GM19397 (cell line): ENCODE results near the gene H2AZ2.

Source experiments
- ATAC-seq: cut with Tn5 transposase; IDR thresholded peaks from one replicate; pipeline ENCODE4 v1.9.1; 2021; ENCODE audit warnings: mild to moderate bottlenecking, moderate library complexity; ENCODE audit not compliant: unreplicated experiment

The H2AZ2 gene

DNA sequence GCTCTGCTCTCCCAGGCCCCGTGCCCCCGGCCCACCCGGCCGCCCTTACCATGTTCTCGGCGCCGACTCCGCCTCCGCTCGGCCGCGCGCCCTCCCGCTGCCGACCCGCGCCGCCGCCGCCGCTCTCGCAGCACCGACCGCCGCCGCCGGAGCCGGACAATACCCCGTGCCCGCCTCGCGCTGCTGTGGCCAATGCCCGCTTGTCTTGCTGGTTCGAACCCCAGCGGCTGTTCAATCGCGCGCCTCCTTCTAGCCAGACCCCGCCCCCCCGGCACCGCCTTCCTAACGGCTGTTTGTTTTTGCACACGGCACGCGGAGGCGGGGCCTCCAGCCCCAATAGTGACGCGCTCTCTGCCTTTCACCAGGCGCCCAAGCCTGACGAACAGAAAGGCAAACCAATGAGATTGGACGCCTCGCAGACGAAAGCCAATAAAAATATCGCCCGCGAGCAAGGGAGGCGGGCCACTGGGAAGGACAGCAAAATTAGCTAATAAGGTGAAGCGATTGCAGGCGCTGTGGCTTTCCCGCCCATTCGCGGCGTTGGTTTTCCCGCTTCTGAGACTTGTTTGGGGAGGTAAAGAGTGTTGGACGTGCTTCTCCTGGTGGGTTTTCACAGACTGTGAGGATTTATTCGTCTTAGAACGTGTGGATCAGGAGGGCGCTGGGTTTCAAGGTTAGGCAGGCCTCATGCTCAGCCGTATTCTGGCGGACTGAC is at the start of gene H2AZ2:
H2AZ2 (minus strand) TSS at position 168 of the 715 bp plus-strand sequence; CDS start at position 52, 116 bp downstream.
- peak; percentile 83 for ATAC-seq

- no peak for ATAC-seq
These were observed 49.4 kb upstream of the H2AZ2 start for GRCh38 chr7:44897309-44897708.

- no peak for ATAC-seq
These were observed 47.1 kb upstream of the H2AZ2 start for GRCh38 chr7:44894888-44895580.

- no peak for ATAC-seq
These were observed 45.9 kb upstream of the H2AZ2 start for GRCh38 chr7:44893710-44894234.

DNA sequence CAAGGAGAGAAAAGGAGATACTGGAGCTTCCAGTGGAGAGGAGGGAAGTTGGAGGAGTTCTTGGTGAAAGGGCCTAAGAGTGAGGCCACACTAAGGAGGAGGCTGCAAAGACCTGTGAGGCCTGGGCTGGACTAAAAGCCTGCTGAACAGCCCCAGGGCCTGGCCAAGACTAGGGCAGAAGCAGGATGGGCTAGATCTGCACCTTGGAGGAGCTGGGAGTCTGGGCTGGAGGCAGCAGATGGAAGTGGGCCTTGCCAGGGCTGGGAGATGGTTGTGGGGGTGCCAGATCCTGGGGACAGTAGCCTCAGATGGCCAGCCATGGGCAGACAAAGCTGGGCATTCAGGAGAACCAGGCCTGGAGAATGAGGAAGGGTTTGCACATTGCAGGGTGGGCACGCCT is 43.9 kb upstream of the H2AZ2 start:
- ATAC-seq: no peak

DNA sequence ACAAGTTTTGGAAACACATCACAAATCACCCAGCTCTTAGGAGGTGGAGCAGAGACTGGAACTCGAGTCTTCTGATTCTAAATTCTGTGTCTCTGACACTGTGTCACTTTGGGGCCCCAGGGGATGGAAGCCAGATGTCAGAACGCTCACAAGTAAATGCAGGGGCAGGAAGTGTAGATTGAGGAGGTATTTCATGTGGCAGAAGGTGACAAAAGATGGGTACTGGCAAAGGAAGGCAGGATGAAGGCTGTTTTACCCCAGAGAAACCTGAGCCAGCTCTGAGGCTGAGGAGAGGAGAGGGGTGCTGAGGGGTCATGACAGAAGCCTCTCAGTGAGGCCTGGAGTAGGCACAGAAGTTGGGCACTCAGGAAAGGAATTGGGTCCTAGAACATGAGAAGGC is 43.5 kb upstream of the H2AZ2 start:
- ATAC-seq: no peak

GRCh38 chr7:44889086-44889781 is 41.3 kb upstream of the H2AZ2 start:
- no peak for ATAC-seq

DNA sequence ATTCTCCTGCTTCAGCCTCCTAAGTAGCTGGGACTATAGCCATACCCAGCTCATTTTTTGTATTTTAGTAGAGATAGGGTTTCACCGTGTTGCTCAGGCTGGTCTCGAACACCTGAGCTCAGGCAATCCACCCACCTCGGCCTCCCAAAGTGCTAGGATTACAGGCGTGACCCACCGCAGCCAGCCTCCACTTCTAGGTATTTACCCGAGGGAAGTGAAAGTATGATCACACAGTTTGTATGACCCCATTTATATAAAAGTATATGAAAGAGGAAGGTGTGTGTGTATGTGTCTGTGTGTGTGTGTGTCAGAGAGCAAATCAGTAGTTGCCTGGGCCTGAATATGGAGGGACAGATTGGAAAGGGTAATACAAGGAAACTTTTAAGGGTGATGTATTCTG is 39.4 kb upstream of the H2AZ2 start:
- no peak for ATAC-seq

GRCh38 chr7:44885394-44886317 is 37.8 kb upstream of the H2AZ2 start, which contains the start of gene PURB:
TSS of gene PURB (minus strand) at chr7:44885530. CDS start at chr7:44885348, 182 bp downstream.
- ATAC-seq: peak; percentile 86

GRCh38 chr7:44884621-44885393 is 36.9 kb upstream of the H2AZ2 start:
- peak; percentile 36 for ATAC-seq

- no peak for ATAC-seq
These were observed 36.2 kb upstream of the H2AZ2 start for GRCh38 chr7:44883961-44884620.

GRCh38 chr7:44882899-44883298 is 35.0 kb upstream of the H2AZ2 start:
- no peak for ATAC-seq

- ATAC-seq: no peak
These were observed 33.7 kb upstream of the H2AZ2 start for GRCh38 chr7:44881610-44882009.

GRCh38 chr7:44881066-44881600 is 33.2 kb upstream of the H2AZ2 start:
- no peak for ATAC-seq

GRCh38 chr7:44880317-44881018 is 32.6 kb upstream of the H2AZ2 start:
- no peak for ATAC-seq

DNA sequence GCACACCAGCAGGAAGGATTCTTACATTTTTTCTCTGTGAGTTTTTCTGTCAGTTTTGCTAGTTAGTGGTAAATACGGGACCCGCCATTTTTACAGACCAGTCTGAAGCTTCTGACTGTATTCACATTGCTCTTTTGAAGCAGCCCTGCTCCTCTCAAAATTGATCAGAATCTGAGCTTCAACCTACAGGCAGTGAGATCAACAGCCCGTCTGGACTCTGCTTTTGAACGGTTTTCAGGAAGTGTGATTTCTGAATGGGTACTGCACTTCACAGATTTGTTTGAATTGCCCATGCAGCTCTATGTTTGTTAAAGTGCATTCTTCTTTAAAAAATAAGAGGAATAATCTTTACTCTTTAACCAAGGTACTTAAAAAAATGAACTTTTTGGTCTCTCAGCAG is 28.5 kb upstream of the H2AZ2 start:
- no peak for ATAC-seq

DNA sequence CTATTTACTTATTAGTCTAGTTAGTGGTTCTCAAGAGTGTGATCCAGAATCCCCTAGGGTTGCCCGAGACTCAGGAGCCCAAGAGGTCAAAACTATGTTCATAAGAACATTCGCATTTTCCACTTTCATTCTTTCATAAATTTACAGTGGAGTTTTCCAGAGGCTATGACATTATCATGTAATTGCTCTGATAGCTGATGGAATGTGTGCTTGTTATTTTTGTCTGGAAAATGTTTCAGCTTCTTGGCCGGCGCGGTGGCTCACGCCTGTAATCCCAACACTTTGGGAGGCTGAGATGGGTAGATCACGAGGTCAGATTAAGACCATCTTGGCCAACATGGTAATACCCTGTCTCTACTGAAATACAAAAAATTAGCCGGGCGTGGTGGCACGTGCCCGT is 27.4 kb upstream of the H2AZ2 start:
- no peak for ATAC-seq

GRCh38 chr7:44872787-44873186 is 24.9 kb upstream of the H2AZ2 start:
- no peak for ATAC-seq
